ENCODE data around the gene PTPRN2. TPM values are rescaled to one million over a fixed set of nuclear protein-coding genes. Genes with fewer than 3 reads are reported as not detected.
A peak's percentile ranks its signal among the peaks of the same experiment; 100 is the strongest.

Gene PTPRN2
- total RNA-seq, 1 experiment from 2014 or later, result 2.1 TPM

- CTCF ChIA-PET, result no interaction called here
- H3K9me3 ChIP-seq (ENCODE audit: control insufficient read depth in 1 of 2, insufficient read depth in 1 of 2, low read depth in 1 of 2, low read length in 2 of 2), result no peaks in the 10 kb centered on the region; a peak in 1 of 4 replicates
- BruUV-seq (replicated peaks), result no TSS peak
Observed at GRCh38 chr7:157641866-157642265, 945.8 kb downstream of the PTPRN2 start.

GRCh38 chr7:157640144-157640543 is 947.5 kb downstream of the PTPRN2 start:
- no peaks in the 10 kb centered on the region; a peak in 1 of 4 replicates for H3K4me1 ChIP-seq (ENCODE audit: control insufficient read depth in 1 of 2, insufficient read depth in 2 of 2, low read length in 2 of 2)
- POLR2A ChIA-PET, result no interaction called here
- no peaks in the 10 kb centered on the region for H3K79me2 ChIP-seq (ENCODE audit: insufficient read depth, low read length)
- no peak overlapping the region for H2AFZ ChIP-seq (ENCODE audit: low read depth, low read length, poor library complexity, severe bottlenecking)
- no peak overlapping the region for H3K9ac ChIP-seq (ENCODE audit: low read length)
- no peaks in the 10 kb centered on the region for H4K20me1 ChIP-seq (ENCODE audit: insufficient read depth)
- RAD21 ChIA-PET (ENCODE audit: low non-redundant PET in 1 of 2, low total read pairs in 2 of 2, uncharacterized antibody in 2 of 2, unreplicated experiment in 2 of 2), result no interaction called here
- H3K4me2 ChIP-seq (ENCODE audit: low read length), result no peak overlapping the region
- no peak for ATAC-seq
- no peaks in the 10 kb centered on the region; a peak in 1 of 4 replicates for H3K9me3 ChIP-seq (ENCODE audit: control insufficient read depth in 1 of 2, insufficient read depth in 1 of 2, low read depth in 1 of 2, low read length in 2 of 2)
- 0 out of 2 replicates have a peak, but pooled peaks have one; percentile 18 for TF ChIP-seq CBX3 (IDR thresholded peaks at IDR 0.05; ENCODE audit: low read depth)
- TF ChIP-seq TCF7L2 (IDR thresholded peaks at IDR 0.05; ENCODE audit: borderline replicate concordance, extremely low read depth, insufficient read depth, insufficient read length), result no peak
- no TSS peak for BruUV-seq (replicated peaks)
- no peak for DNase-seq (ENCODE audit: low read depth, low spot score)
- intact Hi-C loops (cut with micrococcal nuclease), result no loop called here
- H3K27ac ChIP-seq (ENCODE audit: low read depth, low read length), result no peak overlapping the region
- no peaks in the 10 kb centered on the region for H3K9me2 ChIP-seq (ENCODE audit: insufficient read depth)
- H3K36me3 ChIP-seq (ENCODE audit: control insufficient read depth in 1 of 2, insufficient read depth in 2 of 2, low read length in 2 of 2), result no peaks in the 10 kb centered on the region
- no peaks in the 10 kb centered on the region for H3K27me3 ChIP-seq (ENCODE audit: insufficient read depth, low read length)
- CTCF ChIA-PET, result no interaction called here
- H3K4me3 ChIP-seq (replicated peaks in 1 of 2; ENCODE audit: low read depth in 1 of 2, low read length in 2 of 2), result no peak overlapping the region

More at GRCh38 chr7:157641866-157642265, 945.8 kb downstream of the PTPRN2 start:
- DNase-seq (ENCODE audit: low read depth, low spot score) (no peak), ATAC-seq (no peak)
- POLR2A ChIA-PET, result no interaction called here
- RAD21 ChIA-PET (ENCODE audit: low non-redundant PET in 1 of 2, low total read pairs in 2 of 2, uncharacterized antibody in 2 of 2, unreplicated experiment in 2 of 2), result no interaction called here
- TF ChIP-seq POLR2AphosphoS5 (IDR thresholded peaks at IDR 0.05; ENCODE audit: low read depth, low read length) (no peak), FOSL1 (IDR thresholded peaks at IDR 0.05; ENCODE audit: low read depth) (no peak)
- Histone ChIP-seq H3K9me2 (ENCODE audit: insufficient read depth) (no peaks in the 10 kb centered on the region), H2AFZ (ENCODE audit: low read depth, low read length, poor library complexity, severe bottlenecking) (no peak overlapping the region), H3K4me2 (ENCODE audit: low read length) (no peak overlapping the region), H3K9ac (ENCODE audit: low read length) (no peak overlapping the region), H4K20me1 (ENCODE audit: insufficient read depth) (no peaks in the 10 kb centered on the region), H3K36me3 (ENCODE audit: control insufficient read depth in 1 of 2, insufficient read depth in 2 of 2, low read length in 2 of 2) (no peaks in the 10 kb centered on the region), H3K4me1 (ENCODE audit: control insufficient read depth in 1 of 2, insufficient read depth in 2 of 2, low read length in 2 of 2) (no peaks in the 10 kb centered on the region), H3K4me3 (replicated peaks in 1 of 2; ENCODE audit: low read depth in 1 of 2, low read length in 2 of 2) (no peak overlapping the region), H3K27me3 (ENCODE audit: insufficient read depth, low read length) (no peaks in the 10 kb centered on the region), H3K27ac (ENCODE audit: low read depth, low read length) (no peak overlapping the region), H3K79me2 (ENCODE audit: insufficient read depth, low read length) (no peaks in the 10 kb centered on the region)
- intact Hi-C loops (cut with micrococcal nuclease), result no loop called here
